HepG2 (cell line): Measurements from ENCODE around the gene OR51D1. TPM values are rescaled to one million over a fixed set of nuclear protein-coding genes. Genes with fewer than 3 reads are reported as not detected.

Experiments used
- ATAC-seq: fragments of 200-7000 bp; cut with Tn5 transposase; 3 replicates; pipeline ENCODE4 v1.9.1; 2020; ENCODE audit warnings: mild to moderate bottlenecking, moderate library complexity
- BruUV-seq: library from RNA; stranded (reverse); fragments of 400-500 nt; replicated peaks from 2 replicates; lab custom pipeline; 2021; lab: Mats Ljungman, UMichigan
- CTCF ChIA-PET: fragments of 300-600 bp; formaldehyde crosslinking; extraction: SDS; loops from one replicate; lab custom pipeline; 2021; ENCODE audit warnings: low total read pairs, inconsistent platforms, low intra/inter-chr PET ratio; lab: Yijun Ruan, JAX
- POLR2A ChIA-PET: fragments of 350-600 bp; sonication (Branson Sonifier 250); formaldehyde crosslinking; loops from one replicate; lab custom pipeline; 2020; ENCODE audit warnings: antibody characterized with exemption, inconsistent platforms; lab: Yijun Ruan, JAX
- DNase-seq: peaks from one replicate; pipeline ENCODE4 v3.0.0-alpha.2; 2015; ENCODE audit warnings: low spot score
- FAIRE-seq: peaks from 3 replicates; lab custom pipeline; 2011; peaks lifted over from hg19 to GRCh38; lab: Jason Lieb, UNC
- H2AFZ ChIP-seq: one replicate; pipeline ENCODE4 v1.6.1; 2011; ENCODE audit warnings: low read length, inconsistent platforms
- H3K27ac ChIP-seq: fragments of 300-600 bp; 3 replicates; pipeline ENCODE4 v1.8.0; 2011; ENCODE audit warnings: mixed run types, mild to moderate bottlenecking, mixed read lengths, low read length, inconsistent platforms; ENCODE audit not compliant: insufficient read depth; ENCODE audit errors: extremely low read length
- H3K27me3 ChIP-seq, 2 experiments: fragments of 200-600 bp in 1 of 2; 2 replicates in 1 of 2; 3 replicates in 1 of 2; pipeline versions ENCODE4 v1.6.0 to v1.8.0; 2011; ENCODE audit warnings: low read length in 2 of 2, mild to moderate bottlenecking in 2 of 2, moderate library complexity in 2 of 2, inconsistent platforms in 1 of 2; ENCODE audit not compliant: insufficient read depth in 2 of 2, control insufficient read depth in 1 of 2
- H3K36me3 ChIP-seq, 2 experiments: fragments of 200-600 bp in 1 of 2; replicated peaks in 1 of 2; 2 replicates in 1 of 2; 3 replicates in 1 of 2; pipeline versions ENCODE4 v1.5.1 to v1.8.0; 2011; ENCODE audit warnings: low read length in 2 of 2, inconsistent platforms in 1 of 2; ENCODE audit not compliant: insufficient read depth in 2 of 2, control insufficient read depth in 1 of 2
- H3K4me1 ChIP-seq: 2 replicates; pipeline ENCODE4 v1.5.1; 2012; ENCODE audit warnings: low read length, inconsistent platforms; ENCODE audit not compliant: insufficient read depth
- H3K4me2 ChIP-seq: 2 replicates; pipeline ENCODE4 v1.6.0; 2011; ENCODE audit warnings: low read depth, low read length, inconsistent platforms
- H3K4me3 ChIP-seq, 3 experiments: fragments of 200-600 bp in 1 of 3; sonication (generic), shearing (Covaris generic) in 1 of 3; replicated peaks in 1 of 3; 2 replicates each; pipeline ENCODE4 v1.5.1; 2011 to 2016; ENCODE audit warnings: low read length in 3 of 3, inconsistent platforms in 2 of 3, low read depth in 2 of 3, mild to moderate bottlenecking in 2 of 3, control low read depth in 1 of 3, mixed read lengths in 1 of 3; ENCODE audit not compliant: insufficient read depth in 1 of 3
- H3K79me2 ChIP-seq: one replicate; pipeline ENCODE4 v1.6.1; 2011; ENCODE audit warnings: low read length, inconsistent platforms; ENCODE audit not compliant: insufficient read depth
- H3K9ac ChIP-seq: 2 replicates; pipeline ENCODE4 v1.6.0; 2011; ENCODE audit warnings: mild to moderate bottlenecking, low read depth, low read length, inconsistent platforms; ENCODE audit not compliant: insufficient read depth
- H3K9me3 ChIP-seq: 2 replicates; pipeline ENCODE4 v1.5.1; 2012; ENCODE audit warnings: mild to moderate bottlenecking, low read length
- H4K20me1 ChIP-seq: 2 replicates; pipeline ENCODE4 v1.6.0; 2011; ENCODE audit warnings: inconsistent platforms, mild to moderate bottlenecking, low read length, moderate library complexity; ENCODE audit not compliant: insufficient read depth
- ARID2 ChIP-seq: sonication (generic); formaldehyde crosslinking; IDR thresholded peaks from 2 replicates; pipeline ENCODE4 v1.8.1; 2022; ENCODE audit warnings: mild to moderate bottlenecking, missing genetic modification reagents, borderline replicate concordance
- ATM ChIP-seq: fragments of 450-650 bp; IDR thresholded peaks from 2 replicates; pipeline ENCODE4 v1.7.1; 2017; ENCODE audit warnings: mild to moderate bottlenecking, borderline replicate concordance
- BHLHE40 ChIP-seq: IDR thresholded peaks from 2 replicates; pipeline ENCODE4 v1.6.1; 2011; ENCODE audit warnings: low read length, improper control_type of control experiment
- RFXAP ChIP-seq: sonication (generic); formaldehyde crosslinking; IDR thresholded peaks from 2 replicates; pipeline ENCODE4 v1.4.0; 2020; ENCODE audit warnings: missing genetic modification reagents, borderline replicate concordance
- SIN3A ChIP-seq: IDR thresholded peaks from 2 replicates; pipeline ENCODE4 v1.6.1; 2011; ENCODE audit warnings: low read depth, mild to moderate bottlenecking, control low read depth, low read length, borderline replicate concordance
- SIX1 ChIP-seq: sonication (generic); formaldehyde crosslinking; IDR thresholded peaks from 2 replicates; pipeline ENCODE4 v1.4.0; 2020; ENCODE audit warnings: missing genetic modification reagents, borderline replicate concordance
- SNAPC2 ChIP-seq: sonication (generic); formaldehyde crosslinking; IDR thresholded peaks from 2 replicates; pipeline ENCODE4 v1.8.1; 2022; ENCODE audit warnings: mild to moderate bottlenecking, missing genetic modification reagents
- ZBTB20 ChIP-seq: sonication (generic); formaldehyde crosslinking; IDR thresholded peaks from 2 replicates; pipeline ENCODE4 v1.8.1; 2023; ENCODE audit warnings: missing genetic modification reagents, low read depth, mild to moderate bottlenecking, borderline replicate concordance
- ZNF652 ChIP-seq: IDR thresholded peaks from 2 replicates; pipeline ENCODE4 v1.6.1; 2016; ENCODE audit warnings: low read depth, borderline replicate concordance
- ZSCAN29 ChIP-seq: sonication (generic); formaldehyde crosslinking; conservative IDR thresholded peaks from 2 replicates; pipeline ENCODE4 v1.4.0; 2020; ENCODE audit warnings: mild to moderate bottlenecking, missing genetic modification reagents
- WGBS: methylation state at CpG from one replicate; pipeline ENCODE4 v1.1.6; 2017; ENCODE audit warnings: low lambda C conversion rate; 5-methylcytosine and 5-hydroxymethylcytosine counted together
- in situ Hi-C: cut with HindIII; loops from 2 replicates; pipeline ENCODE4 v1.10.0; 2017; ENCODE audit warnings: low pct_unique_long_range_greater_than_20kb; ENCODE audit not compliant: extremely low pct_ligation_motif_present
- intact Hi-C: fragments of 100-400 bp; cut with micrococcal nuclease; formaldehyde crosslinking; loops from one replicate; pipeline ENCODE4 v1.10.0; 2022; ENCODE audit not compliant: unreplicated experiment
- polyA plus RNA-seq, 8 experiments: library from polyadenylated mRNA; depleted of rRNA in 3 of 8; stranded (reverse) in 7 of 8; unstranded in 1 of 8; fragments of >200 nt; fragmentation: Illumina TruSeq in 4 of 8; extraction: Trizol in 4 of 8; gene quantifications; 2 replicates each; pipeline versions ENCODE4 v1.2.1 to v1.2.3, GENCODE V29; 2011 to 2016; ENCODE audit warnings: low read depth in 4 of 8, missing spikeins in 1 of 8, mixed read lengths in 1 of 8; ENCODE audit not compliant: insufficient read depth in 1 of 8
- total RNA-seq, 5 experiments: library from RNA; depleted of rRNA; stranded (reverse); fragments of >200 nt; fragmentation: Illumina TruSeq; extraction: Trizol; gene quantifications; 2 replicates each; pipeline ENCODE4 v1.2.3, GENCODE V29; 2016; ENCODE audit warnings: low read depth in 1 of 5
- TF ChIP-seq, protein P1 (sequence below): sonication (generic); formaldehyde crosslinking; IDR thresholded peaks from 2 replicates; pipeline ENCODE4 v1.9.0; 2021; ENCODE audit warnings: missing genetic modification reagents, borderline replicate concordance
- TF ChIP-seq, protein P2 (sequence below): sonication (generic); formaldehyde crosslinking; IDR thresholded peaks from 2 replicates; pipeline ENCODE4 v1.5.0; 2020; ENCODE audit warnings: missing genetic modification reagents
- TF ChIP-seq, protein P3 (sequence below): IDR thresholded peaks from 2 replicates; pipeline ENCODE4 v1.6.1; 2018; ENCODE audit warnings: missing genetic modification reagents
- TF ChIP-seq, protein P4 (sequence below): sonication (generic); formaldehyde crosslinking; IDR thresholded peaks from 2 replicates; pipeline ENCODE4 v1.5.1; 2020; ENCODE audit warnings: mild to moderate bottlenecking, moderate library complexity, missing genetic modification reagents

OR51D1 gene
- total and polyA plus RNA-seq, 2 of the 13 experiments (the other 11 are each of a cell fraction or from before 2014, with no cell fraction given), result not detected

DNA sequence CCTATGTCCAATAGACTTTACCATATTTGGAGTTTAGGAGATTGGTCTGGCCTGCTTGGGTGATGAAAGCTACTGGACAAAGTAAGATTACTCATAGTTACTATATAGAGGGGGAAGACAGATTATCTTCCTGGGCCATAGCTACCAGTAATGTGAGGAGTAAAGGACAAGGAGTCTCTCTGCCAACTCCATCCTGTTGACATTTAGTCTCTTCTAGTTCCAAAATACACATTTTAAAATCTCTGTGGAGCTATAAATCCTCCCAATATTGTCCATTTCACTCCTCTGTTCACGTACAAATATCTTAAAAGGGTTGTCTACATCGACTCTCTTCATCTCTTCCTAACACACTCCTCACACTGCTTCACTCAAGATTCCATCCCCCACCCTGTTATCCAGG lies 1.1 kb upstream of the OR51D1 start:
- Histone ChIP-seq H3K9ac (no peak overlapping the region), H4K20me1 (peaks cover 6% of the 10 kb centered on the region; the same call in 1 of the 2 replicates), H3K27ac (no peak overlapping the region), H3K36me3 (no peaks in the 10 kb centered on the region), H3K4me3 (no peak overlapping the region), H3K4me1 (no peaks in the 10 kb centered on the region), H3K27me3 (peaks cover 0 to 16% of the 10 kb centered on the region in 2 experiments; a peak in 4 of 5 replicates), H3K4me2 (no peak overlapping the region), H3K79me2 (no peaks in the 10 kb centered on the region), H3K9me3 (no peaks in the 10 kb centered on the region), H2AFZ (no peak overlapping the region)
- intact Hi-C loops, result no loop called here
- 3% methylated on average over 1 of the region's 2 CpGs for WGBS
- BruUV-seq, result no TSS peak
- in situ Hi-C loops, result loop anchor here (5.0 kb wide), 1 partner anchor 371 kb away; no protein-coding TSS in a partner anchor
- POLR2A ChIA-PET, result no interaction called here
- no peak for TF ChIP-seq RFXAP (CRISPR knock-in tag)
- ATAC-seq, result no peak
- DNase-seq, result no peak
- CTCF ChIA-PET, result interaction anchor here (2.0 kb wide), 1 partner anchor 368 kb away, joined by 13 read pairs; no protein-coding TSS in a partner anchor
- no peak for FAIRE-seq

DNA sequence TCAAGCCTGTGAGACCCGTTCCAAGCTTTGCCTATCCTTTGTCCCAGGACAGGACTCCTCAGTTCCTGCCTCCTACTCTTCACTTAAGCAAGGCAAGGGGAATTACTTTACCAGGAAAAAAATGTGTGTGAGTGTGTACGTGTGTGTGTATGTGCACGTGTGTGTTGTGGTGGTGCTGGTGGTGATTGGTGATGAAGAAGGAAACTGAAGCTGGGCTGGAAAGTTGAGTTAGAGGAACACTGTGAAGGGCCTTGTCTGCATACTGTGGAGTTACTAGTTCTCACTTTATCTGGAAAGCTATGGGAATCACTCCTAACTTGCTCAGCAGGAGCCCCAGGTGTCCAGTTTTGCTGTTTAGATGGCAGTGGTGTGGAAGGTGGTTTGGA lies 378 bp downstream of the OR51D1 start:
- Histone ChIP-seq H3K4me2 (no peak overlapping the region), H3K79me2 (no peaks in the 10 kb centered on the region), H3K4me1 (no peaks in the 10 kb centered on the region)
- ATAC-seq, result no peak
- TF ChIP-seq ARID2, result no peak
- no peak for TF ChIP-seq SNAPC2
- TF ChIP-seq ZNF652 (CRISPR knock-in tag), result no peak
- TF ChIP-seq ATM, result no peak
- TF ChIP-seq, protein P1, sequence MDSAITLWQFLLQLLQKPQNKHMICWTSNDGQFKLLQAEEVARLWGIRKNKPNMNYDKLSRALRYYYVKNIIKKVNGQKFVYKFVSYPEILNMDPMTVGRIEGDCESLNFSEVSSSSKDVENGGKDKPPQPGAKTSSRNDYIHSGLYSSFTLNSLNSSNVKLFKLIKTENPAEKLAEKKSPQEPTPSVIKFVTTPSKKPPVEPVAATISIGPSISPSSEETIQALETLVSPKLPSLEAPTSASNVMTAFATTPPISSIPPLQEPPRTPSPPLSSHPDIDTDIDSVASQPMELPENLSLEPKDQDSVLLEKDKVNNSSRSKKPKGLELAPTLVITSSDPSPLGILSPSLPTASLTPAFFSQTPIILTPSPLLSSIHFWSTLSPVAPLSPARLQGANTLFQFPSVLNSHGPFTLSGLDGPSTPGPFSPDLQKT (CRISPR knock-in tag), result no peak
- TF ChIP-seq, protein P2, sequence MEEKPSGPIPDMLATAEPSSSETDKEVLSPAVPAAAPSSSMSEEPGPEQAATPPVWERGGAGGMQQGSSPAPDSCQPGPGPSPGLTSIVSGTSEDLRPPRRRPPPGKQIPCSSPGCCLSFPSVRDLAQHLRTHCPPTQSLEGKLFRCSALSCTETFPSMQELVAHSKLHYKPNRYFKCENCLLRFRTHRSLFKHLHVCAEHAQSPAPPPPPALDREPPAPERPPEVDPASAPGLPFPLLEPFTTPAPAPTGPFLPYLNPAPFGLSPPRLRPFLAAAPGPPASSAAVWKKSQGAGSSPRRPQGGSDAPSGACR, result no peak
- no peak for TF ChIP-seq ZSCAN29 (CRISPR knock-in tag)
- TF ChIP-seq ZBTB20 (CRISPR knock-in tag), result no peak
- TF ChIP-seq BHLHE40, result no peak
- TF ChIP-seq SIN3A, result no peak
- no peak for TF ChIP-seq SIX1 (CRISPR knock-in tag)
- TF ChIP-seq, protein P3, sequence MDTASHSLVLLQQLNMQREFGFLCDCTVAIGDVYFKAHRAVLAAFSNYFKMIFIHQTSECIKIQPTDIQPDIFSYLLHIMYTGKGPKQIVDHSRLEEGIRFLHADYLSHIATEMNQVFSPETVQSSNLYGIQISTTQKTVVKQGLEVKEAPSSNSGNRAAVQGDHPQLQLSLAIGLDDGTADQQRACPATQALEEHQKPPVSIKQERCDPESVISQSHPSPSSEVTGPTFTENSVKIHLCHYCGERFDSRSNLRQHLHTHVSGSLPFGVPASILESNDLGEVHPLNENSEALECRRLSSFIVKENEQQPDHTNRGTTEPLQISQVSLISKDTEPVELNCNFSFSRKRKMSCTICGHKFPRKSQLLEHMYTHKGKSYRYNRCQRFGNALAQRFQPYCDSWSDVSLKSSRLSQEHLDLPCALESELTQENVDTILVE (CRISPR knock-in tag), result no peak
- TF ChIP-seq, protein P4, sequence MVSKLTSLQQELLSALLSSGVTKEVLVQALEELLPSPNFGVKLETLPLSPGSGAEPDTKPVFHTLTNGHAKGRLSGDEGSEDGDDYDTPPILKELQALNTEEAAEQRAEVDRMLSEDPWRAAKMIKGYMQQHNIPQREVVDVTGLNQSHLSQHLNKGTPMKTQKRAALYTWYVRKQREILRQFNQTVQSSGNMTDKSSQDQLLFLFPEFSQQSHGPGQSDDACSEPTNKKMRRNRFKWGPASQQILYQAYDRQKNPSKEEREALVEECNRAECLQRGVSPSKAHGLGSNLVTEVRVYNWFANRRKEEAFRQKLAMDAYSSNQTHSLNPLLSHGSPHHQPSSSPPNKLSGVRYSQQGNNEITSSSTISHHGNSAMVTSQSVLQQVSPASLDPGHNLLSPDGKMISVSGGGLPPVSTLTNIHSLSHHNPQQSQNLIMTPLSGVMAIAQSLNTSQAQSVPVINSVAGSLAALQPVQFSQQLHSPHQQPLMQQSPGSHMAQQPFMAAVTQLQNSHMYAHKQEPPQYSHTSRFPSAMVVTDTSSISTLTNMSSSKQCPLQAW (CRISPR knock-in tag), result no peak
- TF ChIP-seq, all 625 proteins: peak for 0
- DNase-seq (no peak), FAIRE-seq (no peak)
- H3K9ac ChIP-seq, result no peak overlapping the region
- H4K20me1 ChIP-seq, result peaks cover 6% of the 10 kb centered on the region; the same call in 1 of the 2 replicates
- intact Hi-C loops (loop anchor here (1.0 kb wide), 1 partner anchor 367 kb away; no protein-coding TSS in a partner anchor), in situ Hi-C loops (loop anchor here (5.0 kb wide), 1 partner anchor 370 kb away; no protein-coding TSS in a partner anchor)
- 24% methylated on average over 3 of the region's 3 CpGs for WGBS
- no peaks in the 10 kb centered on the region for H3K9me3 ChIP-seq
- H3K27me3 ChIP-seq, result peaks cover 0 to 19% of the 10 kb centered on the region in 2 experiments
- ChIA-PET CTCF (interaction anchor here (2.0 kb wide), 1 partner anchor 367 kb away, joined by 13 read pairs; no protein-coding TSS in a partner anchor), POLR2A (no interaction called here)
- no peak overlapping the region for H3K4me3 ChIP-seq
- H3K27ac ChIP-seq, result no peak overlapping the region
- BruUV-seq, result no TSS peak
- no peaks in the 10 kb centered on the region for H3K36me3 ChIP-seq
- H2AFZ ChIP-seq, result no peak overlapping the region
